ENCODE measurements around the gene TMCO6. TPM values are rescaled to one million over a fixed set of nuclear protein-coding genes. Genes with fewer than 3 reads are reported as not detected.

TMCO6 gene
- total RNA-seq, 2 experiments from 2014 or later, result 26.9 to 36.8 TPM

GRCh38 chr5:140607031-140607430 lies 32.2 kb upstream of the TMCO6 start:
- Histone ChIP-seq H3K4me1 (ENCODE audit: insufficient read depth, low read length, poor library complexity, severe bottlenecking) (no peaks in the 10 kb centered on the region), H3K36me3 (ENCODE audit: insufficient read depth, low read length) (no peaks in the 10 kb centered on the region), H3K4me3 (ENCODE audit: low read depth, low read length, poor library complexity, severe bottlenecking) (no peak overlapping the region), H3K9me2 (ENCODE audit: insufficient read depth, low read length) (no peaks in the 10 kb centered on the region), H3K27ac (ENCODE audit: low read depth, low read length, poor library complexity, severe bottlenecking) (no peak overlapping the region), H3K9me3 (ENCODE audit: low read length) (no peaks in the 10 kb centered on the region), H3K79me2 (ENCODE audit: insufficient read depth, low read depth, low read length) (no peaks in the 10 kb centered on the region), H4K20me1 (ENCODE audit: insufficient read depth, low read length) (no peaks in the 10 kb centered on the region), H2AFZ (ENCODE audit: low read length) (no peak overlapping the region), H3K4me2 (ENCODE audit: low read length) (no peak overlapping the region)
- POLR2A ChIA-PET, result interaction anchor here (0.6 kb wide), 1 partner anchor 126 kb away, joined by 3 read pairs; no protein-coding TSS in a partner anchor
- TF ChIP-seq EZH2phosphoT487 (IDR thresholded peaks at IDR 0.05; ENCODE audit: borderline replicate concordance, low read depth, low read length), result no peak
- no peak for TF ChIP-seq CTCF (conservative IDR thresholded peaks at IDR 0.05; ENCODE audit: low read length)
- no TSS peak for BruUV-seq (replicated peaks)
- CTCF ChIA-PET (ENCODE audit: unreplicated experiment), result no interaction called here
- intact Hi-C loops (cut with micrococcal nuclease; ENCODE audit: unreplicated experiment), result no loop called here
- DNase-seq (ENCODE audit: low spot score), result no peak

GRCh38 chr5:140608722-140609121 lies 30.5 kb upstream of the TMCO6 start:
- Histone ChIP-seq H3K36me3 (ENCODE audit: insufficient read depth, low read length) (no peaks in the 10 kb centered on the region), H3K4me2 (ENCODE audit: low read length) (no peak overlapping the region), H3K9me2 (ENCODE audit: insufficient read depth, low read length) (no peaks in the 10 kb centered on the region), H3K4me3 (ENCODE audit: low read depth, low read length, poor library complexity, severe bottlenecking) (no peak overlapping the region), H3K9me3 (ENCODE audit: low read length) (no peaks in the 10 kb centered on the region), H3K4me1 (ENCODE audit: insufficient read depth, low read length, poor library complexity, severe bottlenecking) (no peaks in the 10 kb centered on the region), H3K79me2 (ENCODE audit: insufficient read depth, low read depth, low read length) (no peaks in the 10 kb centered on the region), H4K20me1 (ENCODE audit: insufficient read depth, low read length) (no peaks in the 10 kb centered on the region), H3K27ac (ENCODE audit: low read depth, low read length, poor library complexity, severe bottlenecking) (no peak overlapping the region), H2AFZ (ENCODE audit: low read length) (no peak overlapping the region)
- intact Hi-C loops (cut with micrococcal nuclease; ENCODE audit: unreplicated experiment), result no loop called here
- CTCF ChIA-PET (ENCODE audit: unreplicated experiment), result no interaction called here
- no TSS peak for BruUV-seq (replicated peaks)
- POLR2A ChIA-PET, result no interaction called here
- no peak for DNase-seq (ENCODE audit: low spot score)
- TF ChIP-seq EZH2phosphoT487 (IDR thresholded peaks at IDR 0.05; ENCODE audit: borderline replicate concordance, low read depth, low read length) (no peak), CTCF (conservative IDR thresholded peaks at IDR 0.05; ENCODE audit: low read length) (no peak)

GRCh38 chr5:140609126-140609525 lies 30.1 kb upstream of the TMCO6 start:
- Histone ChIP-seq H3K79me2 (ENCODE audit: insufficient read depth, low read depth, low read length) (no peaks in the 10 kb centered on the region), H3K9me2 (ENCODE audit: insufficient read depth, low read length) (no peaks in the 10 kb centered on the region), H3K4me3 (ENCODE audit: low read depth, low read length, poor library complexity, severe bottlenecking) (no peak overlapping the region), H3K27ac (ENCODE audit: low read depth, low read length, poor library complexity, severe bottlenecking) (no peak overlapping the region), H4K20me1 (ENCODE audit: insufficient read depth, low read length) (no peaks in the 10 kb centered on the region), H3K4me2 (ENCODE audit: low read length) (no peak overlapping the region), H3K9me3 (ENCODE audit: low read length) (no peaks in the 10 kb centered on the region), H2AFZ (ENCODE audit: low read length) (no peak overlapping the region), H3K4me1 (ENCODE audit: insufficient read depth, low read length, poor library complexity, severe bottlenecking) (no peaks in the 10 kb centered on the region), H3K36me3 (ENCODE audit: insufficient read depth, low read length) (no peaks in the 10 kb centered on the region)
- no peak for DNase-seq (ENCODE audit: low spot score)
- CTCF ChIA-PET (ENCODE audit: unreplicated experiment), result no interaction called here
- TF ChIP-seq EZH2phosphoT487 (IDR thresholded peaks at IDR 0.05; ENCODE audit: borderline replicate concordance, low read depth, low read length) (no peak), CTCF (conservative IDR thresholded peaks at IDR 0.05; ENCODE audit: low read length) (no peak)
- no TSS peak for BruUV-seq (replicated peaks)
- intact Hi-C loops (cut with micrococcal nuclease; ENCODE audit: unreplicated experiment), result no loop called here
- POLR2A ChIA-PET, result no interaction called here
